Thyroid gland (tissue), 4 donors: ENCODE results near the gene TMEM30A. TPM values are rescaled to one million over a fixed set of nuclear protein-coding genes. Genes with fewer than 3 reads are reported as not detected.

Experiments used
- DNase-seq, 2 donors: peaks; one replicate each; pipeline ENCODE4 v3.0.0-alpha.2; 2019
- H3K27ac ChIP-seq, 3 donors: fragments of 200-600 bp; sonication (generic); 1 replicate in 2 of 3; 2 replicates in 1 of 3; pipeline ENCODE4 v1.5.1; 2016 to 2019; ENCODE audit warnings: mild to moderate bottlenecking in 1 of 3, moderate library complexity in 1 of 3
- H3K27me3 ChIP-seq: fragments of 200-600 bp; sonication (generic); one replicate; pipeline ENCODE4 v1.5.1; 2019
- H3K36me3 ChIP-seq, 2 donors: fragments of 200-600 bp; sonication (generic); one replicate each; pipeline ENCODE4 v1.5.1; 2016 to 2019
- H3K4me1 ChIP-seq, 2 donors: fragments of 200-600 bp; sonication (generic); one replicate each; pipeline ENCODE4 v1.5.1; 2017 to 2019
- H3K4me3 ChIP-seq, 3 donors: fragments of 200-600 bp; sonication (generic); replicated peaks in 1 of 3; 1 replicate in 2 of 3; 2 replicates in 1 of 3; pipeline ENCODE4 v1.5.1; 2016; ENCODE audit warnings: mild to moderate bottlenecking in 1 of 3
- H3K9me3 ChIP-seq: fragments of 200-600 bp; sonication (generic); one replicate; pipeline ENCODE4 v1.5.1; 2017
- CTCF ChIP-seq, 6 experiments: fragments of 200-600 bp in 3 of 6; fragments of 450-650 bp in 3 of 6; sonication (generic) in 3 of 6; IDR thresholded peaks; one replicate each; pipeline ENCODE4 v1.5.1; 2016 to 2019; ENCODE audit warnings: antibody characterized with exemption in 6 of 6, mild to moderate bottlenecking in 2 of 6, inconsistent platforms in 1 of 6, moderate library complexity in 1 of 6
- POLR2A ChIP-seq, 2 donors: fragments of 450-650 bp; IDR thresholded peaks; one replicate each; pipeline ENCODE4 v1.6.1; 2017; ENCODE audit warnings: antibody characterized with exemption in 2 of 2, mild to moderate bottlenecking in 2 of 2, moderate library complexity in 1 of 2
- WGBS, 2 donors: methylation state at CpG; one replicate each; pipeline ENCODE4 v1.1.5; 2017; 5-methylcytosine and 5-hydroxymethylcytosine counted together
- intact Hi-C: fragments of 100-400 bp; cut with DNase I; formaldehyde crosslinking; loops from one replicate; pipeline ENCODE4 v1.15.1; 2023
- total RNA-seq, 4 donors: library from RNA; depleted of rRNA; stranded (reverse); fragments of >200 nt; gene quantifications; one replicate each; pipeline ENCODE4 v1.2.3, GENCODE V29; 2016

Gene TMEM30A
- total RNA-seq, 4 donors from 2014 or later: 82.0 to 142 (median 103) TPM

GRCh38 chr6:75292555-75292954, 8.0 kb upstream of the TMEM30A start:
- no peaks in the 10 kb centered on the region for H3K9me3 ChIP-seq
- H3K27ac ChIP-seq: no peak overlapping the region
- no peak for DNase-seq
- H3K27me3 ChIP-seq: no peaks in the 10 kb centered on the region
- intact Hi-C loops: no loop called here
- TF ChIP-seq CTCF (IDR thresholded peaks at IDR 0.05) (no peak), POLR2A (IDR thresholded peaks at IDR 0.05) (no peak)
- H3K4me3 ChIP-seq: no peak overlapping the region
- H3K4me1 ChIP-seq: no peaks in the 10 kb centered on the region
- WGBS, 2 donors: 91 to 95% methylated on average over 2 of the region's 2 CpGs
- no peaks in the 10 kb centered on the region for H3K36me3 ChIP-seq

- Histone ChIP-seq H3K9me3 (no peaks in the 10 kb centered on the region), H3K36me3 (no peaks in the 10 kb centered on the region), H3K27me3 (no peaks in the 10 kb centered on the region), H3K4me1 (no peaks in the 10 kb centered on the region), H3K27ac (no peak overlapping the region), H3K4me3 (no peak overlapping the region)
- intact Hi-C loops: no loop called here
- 84 to 92% methylated on average over 1 of the region's 1 CpG for WGBS, 2 donors
- DNase-seq: no peak
- TF ChIP-seq CTCF (IDR thresholded peaks at IDR 0.05) (no peak), POLR2A (IDR thresholded peaks at IDR 0.05) (no peak)
These were observed 7.2 kb upstream of the TMEM30A start for GRCh38 chr6:75291744-75292143.

- TF ChIP-seq POLR2A (IDR thresholded peaks at IDR 0.05) (no peak), CTCF (IDR thresholded peaks at IDR 0.05) (no peak)
- Histone ChIP-seq H3K27ac (no peak overlapping the region), H3K9me3 (no peaks in the 10 kb centered on the region), H3K4me3 (no peak overlapping the region), H3K36me3 (no peaks in the 10 kb centered on the region), H3K4me1 (peaks cover 0 to 3% of the 10 kb centered on the region in 2 donors), H3K27me3 (no peaks in the 10 kb centered on the region)
- 85% methylated on average over 2 of the region's 2 CpGs for WGBS, 2 donors
- intact Hi-C loops: no loop called here
- DNase-seq: no peak
These were observed 6.7 kb upstream of the TMEM30A start for GRCh38 chr6:75291331-75291730.

- 53 to 70% methylated on average over 7 of the region's 7 CpGs for WGBS, 2 donors
- TF ChIP-seq CTCF (IDR thresholded peaks at IDR 0.05) (no peak), POLR2A (IDR thresholded peaks at IDR 0.05) (no peak)
- no peaks in the 10 kb centered on the region for H3K36me3 ChIP-seq
- H3K27ac ChIP-seq: no peak overlapping the region
- intact Hi-C loops: no loop called here
- peaks cover 4 to 10% of the 10 kb centered on the region in 2 donors for H3K4me1 ChIP-seq
- no peaks in the 10 kb centered on the region for H3K27me3 ChIP-seq
- DNase-seq: no peak
- H3K9me3 ChIP-seq: no peaks in the 10 kb centered on the region
- no peak overlapping the region for H3K4me3 ChIP-seq
These were observed 5.7 kb upstream of the TMEM30A start for GRCh38 chr6:75290136-75290945.

- Histone ChIP-seq H3K9me3 (no peaks in the 10 kb centered on the region), H3K27me3 (no peaks in the 10 kb centered on the region), H3K4me3 (no peak overlapping the region), H3K4me1 (peaks cover 4 to 10% of the 10 kb centered on the region in 2 donors), H3K36me3 (no peaks in the 10 kb centered on the region), H3K27ac (no peak overlapping the region)
- intact Hi-C loops: no loop called here
- DNase-seq: no peak
- WGBS, 2 donors: 88 to 98% methylated on average over 1 of the region's 1 CpG
- TF ChIP-seq POLR2A (IDR thresholded peaks at IDR 0.05): no peak
- TF ChIP-seq CTCF (IDR thresholded peaks at IDR 0.05): no peak
These were observed 3.4 kb upstream of the TMEM30A start for GRCh38 chr6:75288023-75288422.
